HuH-7.5 (cell line): ENCODE data around the gene DPP3.

ENCODE experiments used
- DNase-seq: peaks from one replicate; pipeline ENCODE4 v3.0.0; 2011; ENCODE audit warnings: low spot score

DPP3 gene

DNA sequence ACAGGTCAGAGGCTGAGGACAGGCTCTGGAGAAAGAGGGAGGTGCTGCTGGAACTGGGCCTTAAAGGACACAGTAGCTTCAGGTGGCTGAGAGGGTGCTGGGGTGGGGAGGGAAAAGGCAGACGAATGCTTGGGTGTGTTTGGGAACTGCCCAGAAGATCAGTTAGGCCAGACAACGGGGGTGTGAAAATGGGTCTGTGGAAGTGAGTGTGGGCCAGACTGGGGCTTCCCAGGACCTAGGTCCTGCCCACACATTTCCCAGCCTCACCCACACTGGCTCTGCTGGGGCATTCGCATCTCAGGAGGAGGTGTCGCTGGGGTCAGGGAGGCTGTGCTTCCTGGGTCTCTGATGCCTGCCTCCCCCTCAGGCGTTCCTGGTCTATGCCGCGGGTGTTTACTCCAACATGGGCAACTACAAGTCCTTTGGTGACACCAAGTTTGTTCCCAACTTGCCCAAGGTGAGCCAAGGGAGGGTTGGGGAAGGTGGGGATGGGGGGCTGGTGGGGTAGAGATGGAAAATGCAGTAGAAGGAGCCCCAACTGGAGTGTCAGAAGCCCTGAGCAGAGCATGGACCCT, 4.7 kb downstream of the DPP3 start:
- no peak for DNase-seq

DNA sequence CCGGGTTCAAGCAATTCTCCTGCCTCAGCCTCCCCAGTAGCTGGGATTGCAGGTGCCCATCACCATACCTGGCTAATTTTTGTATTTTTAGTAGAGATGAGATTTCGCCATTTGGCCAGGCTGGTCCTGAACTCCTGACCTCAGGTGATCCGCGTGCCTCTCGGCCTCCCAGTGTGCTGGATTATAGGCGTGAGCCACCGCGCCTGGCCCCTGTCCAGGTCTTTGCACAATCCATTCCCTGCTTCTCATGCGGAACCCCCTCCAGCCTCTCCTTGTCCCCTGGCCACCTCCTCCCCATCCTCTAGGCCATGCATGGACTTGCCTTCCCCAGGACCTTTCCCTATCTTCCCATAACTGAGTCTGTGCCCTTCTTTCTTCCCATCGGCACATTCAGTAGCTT, 8.7 kb downstream of the DPP3 start:
- no peak for DNase-seq

DNA sequence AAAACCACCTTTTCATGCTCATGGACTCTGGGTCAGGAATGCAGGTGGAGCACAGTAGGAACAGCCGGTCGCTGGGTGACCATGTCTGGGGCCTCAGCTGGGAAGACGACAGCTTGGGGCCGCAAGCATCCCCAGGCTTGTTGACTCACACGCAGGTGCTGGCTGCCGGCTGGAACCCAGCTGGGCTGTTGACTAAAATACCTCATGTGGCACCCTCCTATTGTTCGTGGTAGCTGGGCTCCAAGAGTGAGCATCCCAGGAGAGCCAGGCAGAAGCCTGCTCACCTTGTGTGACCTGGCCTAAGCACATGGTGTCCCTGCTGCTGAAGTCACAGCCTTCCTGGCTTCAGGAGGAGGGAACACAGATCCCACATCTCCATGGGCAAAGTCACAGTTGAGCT, 9.4 kb downstream of the DPP3 start:
- DNase-seq, result no peak

DNA sequence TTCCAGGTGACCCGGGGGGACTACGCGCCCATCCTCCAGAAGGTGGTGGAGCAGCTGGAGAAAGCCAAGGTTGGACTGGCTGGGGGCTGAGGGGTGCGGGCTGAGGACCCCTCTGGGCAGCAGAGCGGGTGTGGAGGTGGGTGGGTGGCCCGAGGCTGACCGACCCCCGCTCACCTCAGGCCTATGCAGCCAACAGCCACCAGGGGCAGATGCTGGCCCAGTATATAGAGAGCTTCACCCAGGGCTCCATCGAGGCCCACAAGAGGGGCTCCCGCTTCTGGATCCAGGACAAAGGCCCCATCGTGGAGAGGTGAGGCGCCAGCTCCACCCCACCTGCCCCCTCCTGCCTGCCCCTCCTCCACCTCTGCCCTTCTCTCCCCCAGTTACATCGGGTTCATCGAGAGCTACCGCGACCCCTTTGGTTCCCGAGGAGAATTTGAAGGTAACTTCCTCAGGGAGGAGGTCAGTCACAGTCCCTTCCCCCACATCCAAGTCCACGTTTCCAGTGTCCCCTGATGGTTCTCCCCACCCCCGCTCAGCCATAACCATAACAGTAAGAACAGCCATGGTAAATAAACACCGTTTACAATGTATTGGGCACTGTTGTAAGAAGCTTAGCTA, 11.2 kb downstream of the DPP3 start:
- peak; percentile 90 for DNase-seq

DNA sequence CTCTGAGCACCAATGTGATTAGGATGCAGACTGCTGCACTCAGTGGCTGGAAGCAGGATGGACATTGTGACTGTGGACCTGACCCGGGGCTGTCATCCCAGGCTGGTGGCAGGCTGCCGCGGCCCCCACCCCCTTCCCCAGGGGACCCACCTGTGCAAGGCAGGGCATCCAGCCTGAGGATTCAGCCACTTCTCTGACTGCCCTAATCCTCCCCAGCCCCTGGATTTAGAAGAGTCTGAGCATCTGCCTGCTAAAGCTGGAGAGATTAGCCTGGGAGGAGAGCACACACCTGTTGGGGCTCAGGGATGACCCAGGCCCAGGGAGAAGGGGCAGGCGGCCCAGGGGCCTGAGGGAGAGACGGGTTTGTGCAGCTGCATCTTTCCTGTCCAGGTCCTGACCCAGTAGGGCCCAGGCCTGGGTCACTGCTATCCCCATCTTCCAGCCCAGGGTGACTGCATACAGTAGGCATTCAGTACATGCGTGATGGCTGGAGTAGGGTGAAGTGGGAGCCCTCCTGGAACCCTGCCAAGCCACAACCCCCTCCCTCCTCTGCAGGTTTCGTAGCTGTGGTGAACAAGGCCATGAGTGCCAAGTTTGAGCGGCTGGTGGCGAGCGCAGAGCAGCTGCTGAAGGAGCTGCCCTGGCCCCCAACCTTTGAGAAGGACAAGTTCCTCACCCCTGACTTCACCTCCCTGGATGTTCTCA, 12.1 kb downstream of the DPP3 start:
- DNase-seq, result no peak

DNA sequence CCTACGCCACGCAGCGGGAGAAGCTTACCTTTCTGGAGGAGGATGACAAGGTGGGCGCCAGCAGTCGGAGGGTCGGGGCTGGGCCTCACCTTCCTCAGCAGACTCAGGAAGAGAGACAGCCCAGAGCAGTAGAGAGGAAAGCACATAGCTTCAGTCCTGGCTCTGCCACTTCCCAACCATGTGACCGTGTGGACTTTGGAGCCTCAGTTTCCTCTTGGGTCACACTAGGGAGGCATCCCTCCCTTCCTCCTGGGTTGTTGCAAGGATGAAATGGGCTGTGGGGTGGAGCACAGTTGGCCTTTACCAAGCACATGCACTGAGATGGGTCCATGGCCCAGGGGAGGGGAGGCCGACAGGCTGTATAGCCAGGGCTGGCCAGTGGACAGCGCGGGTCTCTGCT, 12.9 kb downstream of the DPP3 start:
- DNase-seq, result no peak

DNA sequence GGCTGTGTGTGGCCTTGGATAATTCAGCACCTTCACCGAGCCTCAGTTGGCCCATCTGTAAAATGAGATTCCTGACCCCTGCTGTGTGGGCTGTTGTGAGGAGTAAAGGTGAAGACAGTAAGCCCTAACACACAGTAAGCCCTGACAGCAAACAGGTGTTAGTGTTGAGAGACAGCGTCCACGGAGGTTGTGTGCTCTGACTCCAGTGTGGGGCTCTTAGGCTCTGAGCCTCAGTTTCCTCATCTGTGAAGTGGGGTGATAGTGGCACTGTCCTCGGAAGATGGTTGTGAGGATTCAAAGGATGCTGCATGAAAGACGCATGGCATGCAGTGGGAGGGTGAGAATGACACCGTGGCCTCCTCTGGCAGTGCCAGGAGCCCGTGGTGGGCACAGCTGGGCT, 14.2 kb downstream of the DPP3 start:
- no peak for DNase-seq

DNA sequence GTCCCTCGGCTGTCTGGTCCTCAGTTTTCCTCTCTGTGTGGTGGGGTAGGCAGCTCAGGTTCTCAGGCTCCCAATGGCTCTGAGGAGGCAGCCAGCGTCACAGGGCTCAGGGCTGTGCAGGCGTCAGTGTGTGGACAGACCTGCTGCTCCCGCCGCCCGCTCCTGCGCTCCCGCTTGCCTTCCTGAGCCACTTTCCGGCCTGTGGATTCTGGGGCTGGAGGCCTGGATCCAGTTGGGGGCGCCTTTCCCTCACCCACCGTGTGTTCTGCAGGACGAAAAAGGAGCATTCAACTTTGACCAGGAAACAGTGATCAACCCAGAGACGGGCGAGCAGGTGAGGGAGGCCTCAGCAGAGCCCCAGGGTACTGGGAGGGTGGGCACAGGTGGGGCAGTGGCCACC, 14.7 kb downstream of the DPP3 start:
- no peak for DNase-seq

DNA sequence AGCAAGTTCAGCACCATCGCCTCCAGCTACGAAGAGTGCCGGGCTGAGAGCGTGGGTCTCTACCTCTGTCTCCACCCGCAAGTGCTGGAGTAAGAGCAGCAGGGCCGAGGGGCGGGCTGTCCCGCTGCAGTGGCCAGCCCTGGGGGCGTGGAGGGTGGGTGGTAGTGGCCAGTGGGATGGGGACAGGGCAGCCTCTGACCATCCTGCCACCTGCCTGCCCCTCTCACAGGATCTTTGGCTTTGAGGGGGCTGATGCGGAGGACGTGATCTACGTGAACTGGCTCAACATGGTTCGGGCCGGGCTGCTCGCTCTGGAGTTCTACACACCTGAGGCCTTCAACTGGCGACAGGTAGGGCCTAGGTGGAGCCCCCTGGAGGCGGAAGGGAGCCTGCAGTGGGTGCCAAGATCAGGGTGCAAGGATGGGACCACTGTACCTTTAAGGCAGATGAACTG, 15.2 kb downstream of the DPP3 start:
- DNase-seq, result peak; percentile 75

DNA sequence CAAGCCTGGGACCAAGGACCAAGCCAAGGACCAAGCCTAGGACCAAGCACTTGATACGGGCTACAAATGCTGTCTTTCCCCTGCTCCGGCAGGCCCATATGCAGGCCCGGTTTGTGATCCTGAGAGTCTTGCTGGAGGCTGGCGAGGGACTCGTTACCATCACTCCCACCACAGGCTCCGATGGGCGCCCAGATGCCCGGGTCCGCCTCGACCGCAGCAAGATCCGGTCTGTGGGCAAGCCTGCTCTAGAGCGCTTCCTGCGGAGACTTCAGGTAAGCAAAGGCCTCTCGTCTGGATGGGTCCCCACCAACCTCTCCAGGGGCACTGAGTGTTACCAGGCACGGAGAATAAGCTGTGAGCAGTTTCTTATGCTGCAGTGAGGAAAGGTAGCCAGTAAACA, 17.0 kb downstream of the DPP3 start:
- DNase-seq, result no peak

DNA sequence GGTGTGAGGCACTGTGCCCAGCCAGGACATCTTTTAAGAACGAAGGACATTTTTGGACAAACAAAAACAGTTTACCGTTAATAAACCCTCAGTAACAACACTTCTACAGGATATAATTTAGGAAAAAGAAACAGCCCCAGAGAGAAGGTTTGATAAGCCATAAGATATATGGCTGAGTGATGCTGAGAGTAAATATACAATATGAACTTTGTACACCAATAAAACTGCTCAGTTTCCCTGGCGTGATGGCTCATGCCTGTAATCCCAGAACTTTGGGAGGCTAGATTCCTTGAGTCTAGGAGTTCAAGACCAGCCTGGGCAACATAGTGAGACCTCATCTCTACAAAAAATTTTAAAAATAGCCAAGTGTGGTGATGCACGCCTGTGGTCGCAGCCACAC, 18.3 kb downstream of the DPP3 start:
- no peak for DNase-seq

DNA sequence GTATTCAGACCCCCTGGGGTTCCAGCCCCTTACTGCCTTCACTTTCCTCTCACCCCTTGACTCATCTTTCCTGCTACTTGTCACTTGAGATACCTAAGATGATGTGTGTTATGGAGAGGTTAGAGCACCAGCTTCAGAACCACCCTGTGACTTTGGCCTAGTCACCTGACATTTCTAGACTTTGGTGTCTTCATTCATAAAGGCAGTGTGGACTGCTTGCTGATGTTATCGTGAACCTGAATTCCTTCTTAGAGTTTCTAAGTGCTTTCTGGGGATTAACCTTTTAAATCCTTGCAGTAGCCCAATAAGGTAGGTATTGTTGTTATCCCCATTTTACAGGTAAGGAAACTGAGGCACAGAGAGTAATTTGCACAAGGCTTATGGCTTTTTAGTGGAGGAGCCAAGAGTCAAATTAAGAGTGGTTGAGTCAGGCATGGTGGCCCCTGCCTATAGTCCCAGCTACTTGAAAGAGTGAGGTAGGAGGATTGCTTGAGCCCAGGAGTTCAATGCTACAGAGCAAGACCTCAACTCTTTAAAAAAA, 25.1 kb downstream of the DPP3 start:
- no peak for DNase-seq

DNA sequence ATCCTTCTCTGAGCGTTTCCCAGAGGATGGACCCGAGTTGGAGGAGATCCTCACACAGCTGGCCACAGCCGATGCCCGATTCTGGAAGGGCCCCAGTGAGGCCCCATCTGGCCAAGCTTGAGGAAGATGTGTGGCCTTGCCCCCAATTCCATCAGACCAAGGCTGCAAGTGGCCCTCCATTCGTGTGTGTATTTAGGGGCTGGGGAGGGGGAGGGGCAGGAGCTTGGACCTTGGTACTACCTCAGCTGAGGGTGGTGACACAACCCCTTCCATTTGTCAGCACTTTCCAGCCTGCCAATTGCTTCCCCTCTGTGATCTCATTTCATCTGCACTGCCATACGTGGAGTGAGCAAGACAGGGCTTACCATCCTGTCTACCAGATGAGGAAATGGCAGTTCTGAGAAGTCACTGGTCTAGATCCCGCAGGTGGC, 28.9 kb downstream of the DPP3 start:
- no peak for DNase-seq

DNA sequence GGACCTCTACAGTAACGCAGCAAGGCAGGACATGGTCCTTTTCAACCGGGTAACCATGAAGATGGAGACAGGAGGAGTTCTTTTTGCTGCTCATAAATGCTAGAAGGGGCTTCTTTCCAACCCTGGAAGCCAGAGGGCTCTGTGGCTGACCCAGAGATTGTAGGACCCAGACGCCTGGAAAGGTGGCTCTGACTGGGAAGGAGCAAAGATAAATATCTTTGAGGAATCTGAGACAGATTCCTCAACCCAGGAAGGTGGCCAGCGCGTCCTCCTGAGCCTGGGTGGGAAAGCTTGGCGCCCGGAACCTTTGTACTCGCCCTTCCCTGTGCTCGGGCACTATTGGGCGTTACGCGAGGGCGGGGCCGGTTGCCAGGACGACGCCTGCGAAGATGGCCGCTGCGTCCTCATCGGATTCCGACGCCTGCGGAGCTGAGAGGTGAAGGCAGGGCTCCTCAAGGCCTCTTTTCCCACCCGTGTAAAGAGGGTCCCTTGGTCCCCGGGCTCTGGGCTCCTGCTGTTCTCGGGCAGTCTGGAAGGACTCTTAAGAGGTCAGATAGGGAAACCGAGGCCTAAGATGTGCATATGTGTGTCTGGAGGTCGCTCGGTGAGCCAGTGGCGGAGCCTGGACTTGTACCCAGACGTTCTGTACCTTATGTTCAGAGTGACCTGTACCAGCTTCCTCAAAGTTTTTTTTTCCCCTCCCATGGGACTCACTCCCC, 30.2 kb downstream of the DPP3 start, which contains the start of gene BBS1:
BBS1 (plus strand) TSS at position 365 of the 719 bp plus-strand sequence; CDS start at position 390, 25 bp downstream.
- peak; percentile 100 for DNase-seq

DNA sequence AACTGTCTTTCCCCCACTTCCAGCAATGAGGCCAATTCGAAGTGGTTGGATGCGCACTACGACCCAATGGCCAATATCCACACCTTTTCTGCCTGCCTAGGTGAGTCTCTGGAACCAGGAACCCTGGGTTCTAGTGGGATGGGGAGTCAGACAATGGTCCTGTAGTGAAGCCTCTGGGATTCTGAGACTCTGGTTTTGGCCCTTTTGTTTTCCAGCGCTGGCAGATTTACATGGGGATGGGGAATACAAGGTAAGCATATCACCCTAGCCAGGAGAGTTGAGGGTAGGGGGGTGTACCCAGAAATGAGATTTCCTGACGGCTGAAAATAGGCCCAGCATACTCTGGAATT, 30.7 kb downstream of the DPP3 start:
- no peak for DNase-seq

DNA sequence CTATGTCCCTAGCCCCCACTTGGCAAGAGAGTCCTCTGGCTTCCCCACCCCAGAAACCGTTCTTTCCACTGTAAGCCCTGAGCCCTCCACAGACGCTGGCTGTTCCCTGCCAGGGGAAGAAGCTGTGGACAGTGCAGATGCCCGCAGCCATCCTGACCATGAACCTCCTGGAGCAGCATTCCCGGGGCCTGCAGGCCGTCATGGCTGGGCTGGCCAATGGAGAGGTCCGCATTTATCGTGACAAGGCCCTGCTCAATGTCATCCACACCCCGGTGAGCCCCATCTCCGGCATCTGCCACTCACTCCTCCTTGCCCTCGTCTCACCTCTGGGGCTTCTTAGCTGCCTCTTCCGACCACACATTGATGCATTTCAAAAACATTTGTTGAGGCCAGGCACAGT, 43.4 kb downstream of the DPP3 start:
- no peak for DNase-seq

DNA sequence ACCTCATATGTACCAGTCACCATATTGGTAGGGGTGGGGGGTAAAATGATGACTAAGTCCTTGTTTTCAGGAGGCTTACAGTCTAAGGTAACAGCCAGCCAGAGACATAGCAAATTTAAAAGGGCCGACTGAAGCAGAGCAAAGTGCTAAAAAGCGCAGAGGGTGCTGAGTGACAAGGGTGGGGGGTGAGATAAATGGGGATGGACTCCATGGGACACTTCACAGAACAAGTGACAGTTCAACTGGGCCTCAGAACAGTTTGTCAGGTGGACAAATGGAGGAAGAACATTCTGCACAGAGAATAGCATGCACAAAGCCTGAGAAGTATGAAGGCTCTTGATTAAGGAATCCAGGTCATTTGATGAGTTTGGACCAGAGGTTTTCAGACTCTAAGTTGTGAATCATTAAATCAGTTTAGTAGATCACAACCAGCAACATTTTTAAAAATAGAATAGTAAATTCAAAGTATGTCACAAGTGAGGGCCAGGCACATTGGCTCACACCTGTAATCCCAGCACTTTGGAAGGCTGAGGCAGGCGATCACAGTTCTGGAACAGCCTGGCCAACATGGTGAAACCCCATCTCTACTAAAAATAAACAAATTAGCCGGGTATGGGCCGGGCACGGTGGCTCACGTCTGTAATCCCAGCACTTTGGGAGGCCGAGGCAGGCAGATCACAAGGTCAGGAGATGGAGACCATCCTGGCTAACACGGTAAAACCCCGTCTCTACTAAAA, 44.2 kb downstream of the DPP3 start:
- no peak for DNase-seq

DNA sequence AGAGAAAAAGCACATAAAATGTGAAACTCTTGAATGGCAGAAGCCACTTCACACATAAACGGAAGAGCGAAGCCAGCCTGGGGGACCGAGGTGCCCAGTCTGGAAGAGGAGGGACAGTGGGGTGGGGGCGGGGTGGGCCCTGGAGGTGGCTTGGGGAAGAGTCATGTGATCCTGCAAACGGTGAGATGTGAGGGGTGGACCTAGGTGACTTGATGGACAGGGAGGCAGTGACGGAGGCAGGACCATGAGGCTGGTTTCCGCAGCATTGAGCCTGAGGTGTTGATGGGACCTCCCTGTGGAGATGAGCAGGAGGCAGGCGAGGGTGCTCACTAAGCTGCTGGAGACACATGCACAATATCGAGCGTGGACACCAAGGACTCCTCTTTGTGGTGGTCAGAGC, 48.8 kb downstream of the DPP3 start:
- no peak for DNase-seq

DNA sequence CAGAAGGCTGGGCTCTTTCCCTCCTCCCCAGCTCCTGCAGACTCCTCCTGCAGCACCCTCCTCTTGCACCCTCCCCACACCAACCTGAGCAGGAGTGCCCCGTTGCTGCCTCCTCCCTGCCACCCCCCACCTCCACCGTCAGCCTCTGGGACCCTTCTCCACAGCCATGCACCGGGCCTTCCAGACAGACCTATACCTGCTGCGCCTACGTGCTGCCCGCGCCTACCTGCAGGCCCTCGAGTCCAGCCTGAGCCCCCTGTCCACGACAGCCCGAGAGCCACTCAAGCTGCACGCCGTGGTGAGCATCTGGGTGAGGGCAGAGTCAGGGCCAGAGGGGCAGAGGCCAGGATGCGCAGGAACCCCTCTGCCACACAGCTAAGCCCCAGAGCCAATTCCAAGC, 49.4 kb downstream of the DPP3 start:
- DNase-seq, result no peak

DNA sequence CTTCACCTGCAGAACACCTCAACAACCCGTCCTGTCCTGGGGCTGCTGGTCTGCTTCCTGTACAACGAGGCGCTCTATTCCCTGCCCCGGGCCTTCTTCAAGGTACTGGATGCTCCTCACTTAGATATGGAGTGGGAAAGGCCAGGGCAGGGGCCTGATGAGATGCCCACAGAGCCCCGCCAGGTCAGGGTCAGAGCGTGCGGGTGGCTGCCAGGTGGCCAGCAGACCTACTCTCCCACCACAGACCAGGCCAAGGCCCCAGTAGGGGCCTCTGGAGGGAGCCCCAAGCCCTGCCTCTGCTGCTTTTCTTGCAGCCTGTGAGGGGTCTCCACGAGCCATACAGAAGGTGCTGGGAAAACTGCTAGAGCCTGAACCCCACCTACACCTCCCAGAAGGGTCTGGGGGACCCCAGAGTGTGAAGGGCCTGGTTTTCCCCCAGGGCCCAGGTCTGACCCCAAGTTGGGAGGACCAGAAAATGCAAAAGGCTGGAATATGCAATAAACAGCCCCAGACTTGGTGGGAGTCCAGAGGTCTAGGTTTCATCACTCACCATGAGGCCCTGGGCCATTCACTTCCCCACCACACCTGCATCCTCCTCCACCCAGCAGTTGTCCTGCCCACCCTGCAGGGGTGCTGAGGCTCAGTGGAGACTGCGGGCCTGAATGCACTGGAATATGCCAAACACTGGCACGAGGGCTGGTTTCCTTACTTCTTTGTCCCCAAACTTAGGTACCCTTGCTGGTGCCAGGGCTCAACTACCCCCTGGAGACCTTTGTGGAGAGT, 50.9 kb downstream of the DPP3 start:
- no peak for DNase-seq

DNA sequence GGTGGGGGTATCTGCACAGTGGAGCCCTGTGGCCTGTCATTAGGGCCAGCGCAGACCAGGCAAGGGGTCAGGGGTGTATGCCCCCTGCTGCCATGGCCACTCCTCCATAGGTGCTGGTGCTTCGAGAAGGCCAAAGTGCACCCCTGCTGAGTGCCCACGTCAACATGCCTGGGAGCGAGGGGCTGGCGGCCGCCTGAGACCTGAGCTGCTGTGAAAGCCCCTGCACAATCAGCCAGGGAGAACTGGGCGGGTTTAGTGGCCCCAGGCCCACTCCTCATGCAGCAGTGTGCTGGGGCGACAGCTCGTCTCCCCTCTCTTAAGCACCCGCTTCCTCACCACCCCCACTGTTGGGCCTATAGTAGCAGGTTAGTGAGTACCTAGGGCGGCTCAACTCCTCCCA, 51.6 kb downstream of the DPP3 start:
- no peak for DNase-seq
